CD4-positive, alpha-beta T cell (primary cell): ENCODE data around the gene XPO1. TPM values are rescaled to one million over a fixed set of nuclear protein-coding genes. Genes with fewer than 3 reads are reported as not detected.

ENCODE experiments used
- ATAC-seq: fragments of 200-7000 bp; cut with Tn5 transposase; one replicate; pipeline ENCODE4 v1.10.0; 2022; ENCODE audit warnings: mild to moderate bottlenecking; ENCODE audit not compliant: poor library complexity
- CTCF ChIA-PET: fragments of 350-600 bp; sonication (Branson Sonifier 250); formaldehyde crosslinking; loops from one replicate; lab custom pipeline; 2021; ENCODE audit warnings: antibody characterized with exemption, inconsistent platforms; lab: Charles Lee
- POLR2A ChIA-PET: fragments of 350-600 bp; sonication (Branson Sonifier 250); formaldehyde crosslinking; loops from one replicate; lab custom pipeline; 2021; ENCODE audit warnings: antibody characterized with exemption, inconsistent platforms; lab: Charles Lee
- DNase-seq, 14 experiments: peaks; one replicate each; pipeline ENCODE4 v3.0.0-alpha.2; 2013 to 2020; ENCODE audit warnings: mixed read lengths in 2 of 14
- H3K27ac ChIP-seq, 2 donors: one replicate each; pipeline versions ENCODE4 v1.5.1 to v1.7.0; 2013; ENCODE audit warnings: low read length in 2 of 2, low read depth in 1 of 2, mild to moderate bottlenecking in 1 of 2
- H3K27me3 ChIP-seq, 2 experiments: 1 replicate in 1 of 2; 2 replicates in 1 of 2; pipeline versions ENCODE4 v1.6.1 to v1.7.0; 2013; ENCODE audit warnings: low read length in 2 of 2, control low read depth in 1 of 2, mild to moderate bottlenecking in 1 of 2, moderate library complexity in 1 of 2; ENCODE audit not compliant: insufficient read depth in 2 of 2, control insufficient read depth in 1 of 2
- H3K36me3 ChIP-seq: one replicate; pipeline ENCODE4 v1.6.1; 2013; ENCODE audit warnings: low read length, control low read depth; ENCODE audit not compliant: insufficient read depth
- H3K4me1 ChIP-seq: one replicate; pipeline ENCODE4 v1.6.1; 2013; ENCODE audit warnings: low read length, control low read depth; ENCODE audit not compliant: insufficient read depth
- H3K4me3 ChIP-seq: one replicate; pipeline ENCODE4 v1.5.1; 2013; ENCODE audit warnings: mild to moderate bottlenecking, low read length, moderate library complexity
- H3K9me3 ChIP-seq, 2 experiments: 1 replicate in 1 of 2; 2 replicates in 1 of 2; pipeline versions ENCODE4 v1.6.1 to v1.7.0; 2013; ENCODE audit warnings: low read length in 2 of 2, mild to moderate bottlenecking in 2 of 2, control low read depth in 1 of 2, moderate library complexity in 1 of 2; ENCODE audit not compliant: control insufficient read depth in 1 of 2, insufficient read depth in 1 of 2
- H3K27ac Mint-ChIP-seq: one replicate; pipeline ENCODE4 v1.8.0; 2020; ENCODE audit warnings: mixed read lengths
- H3K27me3 Mint-ChIP-seq: one replicate; pipeline ENCODE4 v1.8.0; 2021; ENCODE audit warnings: mixed read lengths
- H3K36me3 Mint-ChIP-seq: one replicate; pipeline ENCODE4 v1.8.0; 2021; ENCODE audit warnings: low read depth, mixed read lengths
- H3K4me1 Mint-ChIP-seq: one replicate; pipeline ENCODE4 v1.8.0; 2021; ENCODE audit warnings: low read depth, mixed read lengths
- H3K4me3 Mint-ChIP-seq: one replicate; pipeline ENCODE4 v1.8.0; 2020; ENCODE audit warnings: mild to moderate bottlenecking, mixed read lengths
- H3K9me3 Mint-ChIP-seq: one replicate; pipeline ENCODE4 v1.8.0; 2020; ENCODE audit warnings: mixed read lengths
- intact Hi-C, 2 experiments: fragments of 100-400 bp; cut with DNase I in 1 of 2; cut with micrococcal nuclease in 1 of 2; formaldehyde crosslinking; loops; one replicate each; pipeline versions ENCODE4 v1.15.1 to v1.9.0; 2023 to 2025; cut with DNase I, micrococcal nuclease
- total RNA-seq, 174 experiments: library from RNA in 2 of 174; stranded (reverse) in 2 of 174; gene quantifications; one replicate each; pipeline ENCODE4 v1.2.3 and lab custom pipeline; 2021 to 2026
- TF ChIP-seq, protein P1 (sequence below): fragments of 200-600 bp; IDR thresholded peaks from one replicate; pipeline ENCODE4 v1.8.0; 2022; ENCODE audit warnings: antibody characterized with exemption, mild to moderate bottlenecking

Gene XPO1
- total RNA-seq, 2 experiments from 2014 or later: 111 to 118 TPM

DNA sequence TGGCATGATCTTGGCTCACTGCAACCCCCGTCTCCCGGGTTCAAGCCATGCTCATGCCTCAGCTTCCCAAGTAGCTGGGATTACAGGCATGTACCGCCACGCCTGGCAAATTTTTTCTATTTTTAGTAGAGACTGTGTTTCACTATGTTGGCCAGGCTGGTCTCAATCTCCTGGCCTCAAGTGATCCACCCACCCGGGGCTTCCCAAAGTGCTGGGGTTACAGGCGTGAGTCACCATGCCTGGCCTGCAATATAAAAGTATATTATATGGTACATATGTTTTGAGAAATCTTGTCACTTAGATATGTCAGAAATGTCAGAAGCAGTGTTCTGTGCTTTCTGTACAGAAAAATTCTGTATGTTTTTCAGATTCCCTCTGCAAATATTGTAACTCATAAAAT, 19.2 kb upstream of the XPO1 start:
- H3K36me3 ChIP-seq: no peaks in the 10 kb centered on the region
- no peaks in the 10 kb centered on the region for H3K4me1 ChIP-seq
- TF ChIP-seq, protein P1, sequence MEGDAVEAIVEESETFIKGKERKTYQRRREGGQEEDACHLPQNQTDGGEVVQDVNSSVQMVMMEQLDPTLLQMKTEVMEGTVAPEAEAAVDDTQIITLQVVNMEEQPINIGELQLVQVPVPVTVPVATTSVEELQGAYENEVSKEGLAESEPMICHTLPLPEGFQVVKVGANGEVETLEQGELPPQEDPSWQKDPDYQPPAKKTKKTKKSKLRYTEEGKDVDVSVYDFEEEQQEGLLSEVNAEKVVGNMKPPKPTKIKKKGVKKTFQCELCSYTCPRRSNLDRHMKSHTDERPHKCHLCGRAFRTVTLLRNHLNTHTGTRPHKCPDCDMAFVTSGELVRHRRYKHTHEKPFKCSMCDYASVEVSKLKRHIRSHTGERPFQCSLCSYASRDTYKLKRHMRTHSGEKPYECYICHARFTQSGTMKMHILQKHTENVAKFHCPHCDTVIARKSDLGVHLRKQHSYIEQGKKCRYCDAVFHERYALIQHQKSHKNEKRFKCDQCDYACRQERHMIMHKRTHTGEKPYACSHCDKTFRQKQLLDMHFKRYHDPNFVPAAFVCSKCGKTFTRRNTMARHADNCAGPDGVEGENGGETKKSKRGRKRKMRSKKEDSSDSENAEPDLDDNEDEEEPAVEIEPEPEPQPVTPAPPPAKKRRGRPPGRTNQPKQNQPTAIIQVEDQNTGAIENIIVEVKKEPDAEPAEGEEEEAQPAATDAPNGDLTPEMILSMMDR: no peak
- Mint-ChIP-seq H3K4me3 (no peak overlapping the region), H3K27me3 (no peaks in the 10 kb centered on the region), H3K27ac (no peak overlapping the region), H3K9me3 (no peaks in the 10 kb centered on the region), H3K36me3 (no peaks in the 10 kb centered on the region), H3K4me1 (no peaks in the 10 kb centered on the region)
- ChIA-PET POLR2A (no interaction called here), CTCF (no interaction called here)
- H3K27me3 ChIP-seq: no peaks in the 10 kb centered on the region
- intact Hi-C loops: no loop called here
- no peaks in the 10 kb centered on the region for H3K9me3 ChIP-seq
- DNase-seq: no peak
- H3K27ac ChIP-seq: no peak overlapping the region
- H3K4me3 ChIP-seq: no peak overlapping the region
- ATAC-seq: no peak

DNA sequence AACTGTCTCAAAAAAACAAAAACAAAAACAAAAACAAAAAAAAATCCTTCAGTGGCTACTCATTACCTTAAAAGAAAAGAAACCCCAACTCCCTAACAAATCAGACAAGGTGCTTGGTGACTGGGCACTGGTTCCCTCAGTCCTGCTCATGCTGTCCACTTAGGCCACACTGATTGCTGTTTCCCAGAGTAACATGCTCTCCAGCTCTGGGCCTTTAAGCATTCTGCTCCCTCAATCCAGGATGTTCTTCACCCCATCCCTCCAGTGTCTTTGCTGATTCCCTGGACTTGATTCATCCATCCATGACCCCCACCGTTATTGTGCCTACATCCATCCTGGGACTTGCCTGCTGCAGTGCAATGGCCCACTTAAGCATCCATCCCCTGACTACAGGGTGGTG, 16.4 kb upstream of the XPO1 start:
- H3K36me3 Mint-ChIP-seq: no peaks in the 10 kb centered on the region
- Histone ChIP-seq H3K9me3 (no peaks in the 10 kb centered on the region), H3K36me3 (no peaks in the 10 kb centered on the region), H3K27ac (no peak overlapping the region), H3K4me1 (no peaks in the 10 kb centered on the region), H3K4me3 (no peak overlapping the region), H3K27me3 (no peaks in the 10 kb centered on the region)
- intact Hi-C loops: no loop called here
- ChIA-PET CTCF (no interaction called here), POLR2A (no interaction called here)
- H3K4me3 Mint-ChIP-seq: no peak overlapping the region
- ATAC-seq (no peak), DNase-seq (no peak)
- H3K27ac Mint-ChIP-seq: no peak overlapping the region
- TF ChIP-seq, protein P1: no peak
- no peaks in the 10 kb centered on the region for H3K9me3 Mint-ChIP-seq
- H3K27me3 Mint-ChIP-seq: no peaks in the 10 kb centered on the region
- H3K4me1 Mint-ChIP-seq: no peaks in the 10 kb centered on the region

DNA sequence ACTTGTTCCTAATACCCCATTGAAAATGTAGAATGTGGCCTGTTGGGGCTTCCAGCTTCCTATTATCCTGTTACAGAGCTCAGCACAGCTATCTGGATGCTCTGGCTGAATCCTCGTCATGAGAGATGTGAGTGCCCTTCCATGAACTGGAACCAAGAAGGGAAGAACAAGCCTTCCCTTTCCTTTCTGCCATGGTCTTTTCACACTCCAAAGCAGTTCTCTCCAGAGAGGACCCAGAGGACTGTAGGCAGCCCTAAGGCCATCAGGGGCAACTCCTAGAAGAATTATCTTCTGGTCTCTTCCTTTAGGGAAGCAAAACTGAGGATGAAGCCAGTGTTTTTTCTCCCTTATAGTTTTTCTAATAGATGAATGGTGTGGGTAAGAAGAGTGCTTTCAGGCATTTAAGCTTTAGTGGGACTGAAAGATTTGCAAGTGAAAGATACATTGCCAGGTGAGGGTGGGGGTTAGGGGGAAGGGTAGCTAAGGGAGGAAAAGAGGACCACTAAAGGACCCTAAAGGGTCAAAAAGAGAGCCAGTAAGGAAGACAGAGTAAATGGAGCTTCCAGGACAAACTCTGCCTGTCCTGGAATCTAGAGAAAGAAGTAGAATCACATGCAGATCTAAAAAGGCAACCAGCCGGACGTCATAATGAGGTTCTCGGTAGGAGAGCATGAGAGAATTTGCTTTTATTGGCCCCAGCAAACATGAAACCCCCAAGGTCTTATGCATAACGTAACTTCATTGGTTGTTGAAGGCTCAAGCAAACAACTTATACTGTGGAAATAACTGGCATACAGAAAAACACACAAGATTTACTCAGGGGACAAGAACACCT, 12.4 kb upstream of the XPO1 start:
- Mint-ChIP-seq H3K9me3 (no peaks in the 10 kb centered on the region), H3K36me3 (no peaks in the 10 kb centered on the region), H3K27me3 (no peaks in the 10 kb centered on the region), H3K27ac (no peak overlapping the region), H3K4me3 (no peak overlapping the region), H3K4me1 (no peaks in the 10 kb centered on the region)
- no peaks in the 10 kb centered on the region for H3K27me3 ChIP-seq
- POLR2A ChIA-PET: interaction anchor here (0.8 to 1.1 kb wide), 2 partner anchors 12 kb away, joined by 4 read pairs; partner anchors contain the start of gene XPO1
- no peak overlapping the region for H3K27ac ChIP-seq
- no peak overlapping the region for H3K4me3 ChIP-seq
- TF ChIP-seq, protein P1: no peak
- H3K9me3 ChIP-seq: no peaks in the 10 kb centered on the region
- intact Hi-C loops: no loop called here
- no peak for DNase-seq
- H3K36me3 ChIP-seq: no peaks in the 10 kb centered on the region
- ATAC-seq: no peak
- H3K4me1 ChIP-seq: no peaks in the 10 kb centered on the region
- CTCF ChIA-PET: interaction anchor here (0.5 to 1.2 kb wide), 2 partner anchors 31 to 282 kb away, joined by 3 read pairs; no protein-coding TSS in a partner anchor
